Prostate gland (tissue), 2 donors: ENCODE measurements around the gene MTFMT. TPM values are rescaled to one million over a fixed set of nuclear protein-coding genes. Genes with fewer than 3 reads are reported as not detected.
"Not testable (repeated sequence)": the region's sequence is repeated elsewhere in the genome, so short reads cannot be mapped to it uniquely, and the experiment has no call there.

Experiments used
- DNase-seq: peaks from one replicate; pipeline ENCODE4 v3.0.0-alpha.2; 2019; ENCODE audit warnings: low spot score
- H3K27ac ChIP-seq, 2 donors: fragments of 200-600 bp; sonication (generic); 2 replicates each; pipeline ENCODE4 v1.5.1; 2017 to 2019
- H3K27me3 ChIP-seq: fragments of 200-600 bp; sonication (generic); replicated peaks from 2 replicates; pipeline ENCODE4 v1.5.1; 2019; ENCODE audit not compliant: insufficient read depth
- H3K36me3 ChIP-seq, 2 donors: fragments of 200-600 bp; sonication (generic); 1 replicate in 1 of 2; 2 replicates in 1 of 2; pipeline versions ENCODE4 v1.5.1 to v1.8.1; 2017 to 2019
- H3K4me1 ChIP-seq: fragments of 200-600 bp; sonication (generic); replicated peaks from 2 replicates; pipeline ENCODE4 v1.5.1; 2019
- H3K4me3 ChIP-seq, 2 donors: fragments of 200-600 bp; sonication (generic); 2 replicates each; pipeline ENCODE4 v1.5.1; 2017 to 2019
- H3K9me3 ChIP-seq: fragments of 200-600 bp; sonication (generic); 2 replicates; pipeline ENCODE4 v1.5.1; 2017
- CTCF ChIP-seq, 4 experiments: fragments of 200-600 bp in 2 of 4; fragments of 450-650 bp in 2 of 4; sonication (generic) in 2 of 4; IDR thresholded peaks; 1 replicate in 3 of 4; 2 replicates in 1 of 4; pipeline ENCODE4 v1.5.1; 2016 to 2019; ENCODE audit warnings: antibody characterized with exemption in 4 of 4, mild to moderate bottlenecking in 2 of 4, moderate library complexity in 2 of 4
- POLR2A ChIP-seq: fragments of 450-650 bp; IDR thresholded peaks from one replicate; pipeline ENCODE4 v1.6.1; 2016; ENCODE audit warnings: antibody characterized with exemption, mild to moderate bottlenecking
- POLR2AphosphoS5 ChIP-seq: sonication (generic); formaldehyde crosslinking; IDR thresholded peaks from one replicate; pipeline ENCODE4 v1.6.1; 2017; ENCODE audit warnings: antibody characterized with exemption
- WGBS: methylation state at CpG from one replicate; pipeline ENCODE4 v1.1.5; 2018; 5-methylcytosine and 5-hydroxymethylcytosine counted together
- intact Hi-C: fragments of 100-400 bp; cut with DNase I; formaldehyde crosslinking; loops from one replicate; pipeline ENCODE4 v1.14.2; 2022
- total RNA-seq, 2 donors: library from RNA; depleted of rRNA; stranded (reverse); fragments of >200 nt; gene quantifications; one replicate each; pipeline ENCODE4 v1.1.0, GENCODE V29; 2016

The MTFMT gene
- total RNA-seq, 2 donors from 2014 or later: 31.0 to 37.9 TPM

DNA sequence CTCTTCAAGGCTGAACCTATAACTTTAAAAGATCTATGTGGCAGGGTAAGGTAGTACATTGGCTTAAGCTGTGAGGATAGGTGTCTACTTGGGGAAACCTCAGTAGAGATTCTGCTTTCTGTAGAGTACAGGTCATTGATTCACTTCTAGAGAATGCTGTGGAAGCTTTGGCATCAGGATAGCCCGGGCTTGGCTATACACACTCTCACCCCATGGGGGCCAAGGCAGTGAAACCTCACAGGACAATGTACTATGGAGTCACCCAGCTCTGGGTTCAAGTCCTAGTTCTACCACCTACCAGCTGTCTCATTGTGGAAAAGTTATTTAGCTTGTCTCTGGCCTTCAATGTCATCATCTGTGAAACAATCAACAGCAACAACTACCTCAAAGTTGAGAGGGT lies 9.0 kb downstream of the MTFMT start:
- Histone ChIP-seq H3K9me3 (no peaks in the 10 kb centered on the region), H3K36me3 (peaks cover 0 to 2% of the 10 kb centered on the region in 2 donors), H3K27me3 (no peaks in the 10 kb centered on the region), H3K27ac (no peak overlapping the region), H3K4me3 (no peak overlapping the region), H3K4me1 (no peaks in the 10 kb centered on the region)
- intact Hi-C loops: no loop called here
- DNase-seq: no peak
- TF ChIP-seq CTCF (IDR thresholded peaks at IDR 0.05): no peak
- no peak for TF ChIP-seq POLR2A
- no peak for TF ChIP-seq POLR2AphosphoS5
- 89% methylated on average over 1 of the region's 1 CpG for WGBS

GRCh38 chr15:65011198-65011597 lies 18.2 kb downstream of the MTFMT start:
- H3K4me3 ChIP-seq, intact Hi-C loops, DNase-seq, H3K4me1 ChIP-seq, H3K27me3 ChIP-seq, H3K27ac ChIP-seq, H3K9me3 ChIP-seq, H3K36me3 ChIP-seq: not testable (repeated sequence)
- whole genome bisulfite sequencing: 92% methylated on average over 4 of the region's 4 CpGs

DNA sequence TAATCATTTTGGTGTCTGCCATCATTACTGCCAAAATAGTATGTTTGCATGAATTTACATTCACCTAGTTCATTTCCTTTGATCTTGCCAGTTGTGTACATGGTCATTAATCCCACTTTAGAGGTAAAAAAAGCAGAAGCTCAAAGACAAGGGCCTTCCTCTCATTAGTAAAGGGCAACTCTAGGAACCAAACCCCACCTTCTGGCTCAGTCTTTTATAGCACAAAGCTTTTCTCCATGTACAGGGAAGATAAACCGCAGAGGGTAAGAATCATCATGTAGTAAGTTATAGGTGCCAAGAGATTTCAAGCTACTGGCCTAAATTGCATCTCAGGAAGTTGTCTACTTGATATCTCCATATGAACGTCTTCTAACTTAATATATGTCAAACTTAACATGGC lies 20.5 kb downstream of the MTFMT start:
- 52% methylated on average over 2 of the region's 2 CpGs for WGBS
- no peak overlapping the region for H3K4me3 ChIP-seq
- H3K4me1 ChIP-seq: no peaks in the 10 kb centered on the region
- intact Hi-C loops: no loop called here
- no peaks in the 10 kb centered on the region for H3K27me3 ChIP-seq
- no peaks in the 10 kb centered on the region for H3K9me3 ChIP-seq
- no peaks in the 10 kb centered on the region for H3K36me3 ChIP-seq
- DNase-seq: no peak
- TF ChIP-seq POLR2A (no peak), CTCF (IDR thresholded peaks at IDR 0.05) (no peak), POLR2AphosphoS5 (no peak)
- H3K27ac ChIP-seq: no peak overlapping the region

GRCh38 chr15:65006876-65007275 lies 22.6 kb downstream of the MTFMT start:
- no peak overlapping the region for H3K4me3 ChIP-seq
- H3K9me3 ChIP-seq: no peaks in the 10 kb centered on the region
- no peak for DNase-seq
- no peaks in the 10 kb centered on the region for H3K4me1 ChIP-seq
- intact Hi-C loops: no loop called here
- no peak overlapping the region for H3K27ac ChIP-seq
- 70% methylated on average over 3 of the region's 3 CpGs for WGBS
- no peaks in the 10 kb centered on the region for H3K36me3 ChIP-seq
- no peaks in the 10 kb centered on the region for H3K27me3 ChIP-seq
- TF ChIP-seq POLR2A: no peak

DNA sequence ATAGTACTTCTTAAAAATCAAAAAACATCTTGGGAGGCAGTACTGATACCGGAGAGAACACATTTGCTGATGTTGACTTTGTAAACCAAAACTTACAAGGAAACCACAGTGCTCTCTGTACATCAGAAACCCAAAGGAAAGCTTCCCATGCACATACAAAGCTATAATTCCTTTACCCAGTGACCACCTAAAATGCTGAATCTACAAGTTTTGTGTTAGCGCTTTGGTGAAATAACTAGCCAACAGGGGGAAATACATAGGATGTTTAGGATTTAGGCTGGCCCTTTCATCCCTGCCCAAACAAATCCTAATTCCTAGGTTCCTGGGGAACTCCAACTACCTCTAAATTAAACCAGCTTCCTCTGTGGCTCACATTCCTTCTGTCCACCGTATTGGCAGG lies 24.4 kb downstream of the MTFMT start:
- H3K4me1 ChIP-seq: no peaks in the 10 kb centered on the region
- no peaks in the 10 kb centered on the region for H3K36me3 ChIP-seq
- no peak for DNase-seq
- intact Hi-C loops: no loop called here
- H3K27me3 ChIP-seq: no peaks in the 10 kb centered on the region
- no peak for TF ChIP-seq POLR2A
- TF ChIP-seq CTCF (IDR thresholded peaks at IDR 0.05): no peak
- TF ChIP-seq POLR2AphosphoS5: no peak
- 73% methylated on average over 3 of the region's 3 CpGs for WGBS
- H3K9me3 ChIP-seq: no peaks in the 10 kb centered on the region
- no peak overlapping the region for H3K27ac ChIP-seq
- H3K4me3 ChIP-seq: no peak overlapping the region

DNA sequence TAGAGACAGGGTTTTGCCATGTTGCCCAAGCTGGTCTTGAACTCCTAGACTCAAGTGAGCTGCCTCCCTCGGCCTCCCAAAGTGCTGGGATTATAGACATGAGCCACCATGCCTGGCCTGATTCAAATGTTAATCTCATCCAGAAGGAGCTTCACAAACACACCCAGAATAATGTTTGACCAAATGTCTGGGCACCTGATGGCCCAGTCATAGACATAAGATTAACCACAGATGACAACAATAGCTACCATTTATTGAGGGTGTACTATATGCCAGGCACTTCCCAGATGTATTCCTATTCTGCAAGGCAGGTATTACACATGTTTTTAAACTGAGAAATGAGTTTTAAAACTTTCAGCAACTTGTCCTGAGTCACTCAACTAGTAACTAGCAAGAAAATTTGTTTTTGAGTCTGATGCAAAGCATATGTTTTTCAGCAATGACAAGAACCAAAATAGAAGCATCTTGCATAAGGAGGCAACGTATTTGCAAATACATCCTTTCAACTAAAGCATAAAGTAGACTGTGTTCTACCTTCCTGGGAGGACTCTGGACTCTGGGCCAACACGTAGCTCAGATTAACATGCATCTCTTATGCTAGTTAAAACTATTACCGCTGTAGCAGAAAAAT lies 31.6 kb downstream of the MTFMT start:
- H3K9me3 ChIP-seq: no peaks in the 10 kb centered on the region
- DNase-seq: no peak
- TF ChIP-seq POLR2AphosphoS5 (no peak), CTCF (IDR thresholded peaks at IDR 0.05) (no peak), POLR2A (no peak)
- H3K27me3 ChIP-seq: no peaks in the 10 kb centered on the region
- H3K36me3 ChIP-seq: no peaks in the 10 kb centered on the region
- no peak overlapping the region for H3K4me3 ChIP-seq
- 84% methylated on average over 4 of the region's 4 CpGs for WGBS
- H3K4me1 ChIP-seq: no peaks in the 10 kb centered on the region
- H3K27ac ChIP-seq: no peak overlapping the region
- intact Hi-C loops: no loop called here
